ENCODE results near the gene TGFBR2. TPM values are rescaled to one million over a fixed set of nuclear protein-coding genes. Genes with fewer than 3 reads are reported as not detected.
"Not testable (repeated sequence)": the region's sequence is repeated elsewhere in the genome, so short reads cannot be mapped to it uniquely, and the experiment has no call there.

Gene TGFBR2
- total RNA-seq, 1 experiment from 2014 or later: 103 TPM

DNA sequence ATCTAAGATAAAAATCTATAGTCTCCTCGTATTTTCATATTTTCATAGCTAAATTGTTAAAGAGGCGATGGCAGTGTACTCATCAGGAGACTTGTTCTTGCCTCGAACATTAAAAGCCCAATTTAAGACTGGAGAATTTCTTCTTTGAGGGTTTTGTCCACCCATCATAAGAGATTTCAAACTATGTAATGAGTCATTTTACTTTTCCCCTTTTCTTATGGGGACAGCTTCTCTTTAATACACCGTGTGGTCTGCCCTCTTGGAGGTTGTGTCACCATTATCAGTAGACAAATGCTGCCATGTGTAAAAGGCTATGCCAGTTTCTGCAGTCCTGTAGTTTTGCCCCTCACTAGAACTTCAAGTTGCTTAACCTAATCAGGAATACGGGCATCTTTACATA lies 16.9 kb downstream of the TGFBR2 start:
- Mint-ChIP-seq H3K27ac (ENCODE audit: low read depth, unreplicated experiment) (peak overlapping the region; percentile 42), H3K27me3 (ENCODE audit: insufficient read depth, unreplicated experiment) (no peaks in the 10 kb centered on the region), H3K4me3 (ENCODE audit: unreplicated experiment) (no peak overlapping the region), H3K36me3 (ENCODE audit: insufficient read depth, unreplicated experiment) (peaks cover 72% of the 10 kb centered on the region), H3K9me3 (ENCODE audit: unreplicated experiment) (no peaks in the 10 kb centered on the region), H3K4me1 (ENCODE audit: insufficient read depth, unreplicated experiment) (peaks cover 42% of the 10 kb centered on the region)
- intact Hi-C loops (cut with micrococcal nuclease): no loop called here
- BruUV-seq (replicated peaks): no TSS peak
- TF ChIP-seq, protein P1, sequence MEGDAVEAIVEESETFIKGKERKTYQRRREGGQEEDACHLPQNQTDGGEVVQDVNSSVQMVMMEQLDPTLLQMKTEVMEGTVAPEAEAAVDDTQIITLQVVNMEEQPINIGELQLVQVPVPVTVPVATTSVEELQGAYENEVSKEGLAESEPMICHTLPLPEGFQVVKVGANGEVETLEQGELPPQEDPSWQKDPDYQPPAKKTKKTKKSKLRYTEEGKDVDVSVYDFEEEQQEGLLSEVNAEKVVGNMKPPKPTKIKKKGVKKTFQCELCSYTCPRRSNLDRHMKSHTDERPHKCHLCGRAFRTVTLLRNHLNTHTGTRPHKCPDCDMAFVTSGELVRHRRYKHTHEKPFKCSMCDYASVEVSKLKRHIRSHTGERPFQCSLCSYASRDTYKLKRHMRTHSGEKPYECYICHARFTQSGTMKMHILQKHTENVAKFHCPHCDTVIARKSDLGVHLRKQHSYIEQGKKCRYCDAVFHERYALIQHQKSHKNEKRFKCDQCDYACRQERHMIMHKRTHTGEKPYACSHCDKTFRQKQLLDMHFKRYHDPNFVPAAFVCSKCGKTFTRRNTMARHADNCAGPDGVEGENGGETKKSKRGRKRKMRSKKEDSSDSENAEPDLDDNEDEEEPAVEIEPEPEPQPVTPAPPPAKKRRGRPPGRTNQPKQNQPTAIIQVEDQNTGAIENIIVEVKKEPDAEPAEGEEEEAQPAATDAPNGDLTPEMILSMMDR (IDR thresholded peaks at IDR 0.05; ENCODE audit: unreplicated experiment): no peak
- DNase-seq (ENCODE audit: unreplicated experiment): no peak
- ChIA-PET CTCF (interaction anchor here (0.5 to 1.7 kb wide), 3 partner anchors 9 to 197 kb away, joined by 3 read pairs; no protein-coding TSS in a partner anchor), POLR2A (interaction anchor here (0.6 to 5.9 kb wide), 3 partner anchors 12 to 35 kb away, joined by 3 to 190 read pairs (median 3); partner anchors contain the start of gene TGFBR2)

DNA sequence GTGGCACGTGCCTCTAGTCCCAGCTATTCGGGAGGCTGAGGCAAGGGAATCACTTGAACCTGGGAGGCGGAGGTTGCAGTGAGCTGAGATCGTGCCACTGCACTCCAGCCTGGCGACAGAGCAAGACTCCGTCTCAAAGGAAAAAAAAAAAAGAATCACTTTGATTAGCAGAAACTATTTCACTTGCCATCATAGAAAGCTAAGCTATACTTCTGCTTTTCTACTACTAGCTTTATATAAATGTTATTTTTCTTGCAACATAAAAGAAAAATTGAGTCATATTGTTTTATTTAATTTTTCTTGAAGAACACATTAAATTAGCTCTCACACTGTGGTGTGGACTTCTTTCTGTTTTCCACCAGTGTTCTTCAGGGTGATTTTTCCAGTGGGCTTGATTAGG lies 18.1 kb downstream of the TGFBR2 start:
- CTCF ChIA-PET: interaction anchor here (0.6 to 1.4 kb wide), 5 partner anchors 9 to 105 kb away, joined by 3 read pairs; no protein-coding TSS in a partner anchor
- H3K9me3 Mint-ChIP-seq (ENCODE audit: unreplicated experiment); intact Hi-C loops (cut with micrococcal nuclease); DNase-seq (ENCODE audit: unreplicated experiment); H3K27me3 Mint-ChIP-seq (ENCODE audit: insufficient read depth, unreplicated experiment); H3K4me3 Mint-ChIP-seq (ENCODE audit: unreplicated experiment); BruUV-seq (replicated peaks): not testable (repeated sequence)
- H3K4me1 Mint-ChIP-seq (ENCODE audit: insufficient read depth, unreplicated experiment): peaks cover 47% of the 10 kb centered on the region
- POLR2A ChIA-PET: interaction anchor here (0.6 to 5.9 kb wide), 5 partner anchors 10 to 106 kb away, joined by 3 to 190 read pairs (median 5); partner anchors contain the start of gene TGFBR2
- H3K27ac Mint-ChIP-seq (ENCODE audit: low read depth, unreplicated experiment): peak overlapping the region; percentile 42
- H3K36me3 Mint-ChIP-seq (ENCODE audit: insufficient read depth, unreplicated experiment): peaks cover 72% of the 10 kb centered on the region

DNA sequence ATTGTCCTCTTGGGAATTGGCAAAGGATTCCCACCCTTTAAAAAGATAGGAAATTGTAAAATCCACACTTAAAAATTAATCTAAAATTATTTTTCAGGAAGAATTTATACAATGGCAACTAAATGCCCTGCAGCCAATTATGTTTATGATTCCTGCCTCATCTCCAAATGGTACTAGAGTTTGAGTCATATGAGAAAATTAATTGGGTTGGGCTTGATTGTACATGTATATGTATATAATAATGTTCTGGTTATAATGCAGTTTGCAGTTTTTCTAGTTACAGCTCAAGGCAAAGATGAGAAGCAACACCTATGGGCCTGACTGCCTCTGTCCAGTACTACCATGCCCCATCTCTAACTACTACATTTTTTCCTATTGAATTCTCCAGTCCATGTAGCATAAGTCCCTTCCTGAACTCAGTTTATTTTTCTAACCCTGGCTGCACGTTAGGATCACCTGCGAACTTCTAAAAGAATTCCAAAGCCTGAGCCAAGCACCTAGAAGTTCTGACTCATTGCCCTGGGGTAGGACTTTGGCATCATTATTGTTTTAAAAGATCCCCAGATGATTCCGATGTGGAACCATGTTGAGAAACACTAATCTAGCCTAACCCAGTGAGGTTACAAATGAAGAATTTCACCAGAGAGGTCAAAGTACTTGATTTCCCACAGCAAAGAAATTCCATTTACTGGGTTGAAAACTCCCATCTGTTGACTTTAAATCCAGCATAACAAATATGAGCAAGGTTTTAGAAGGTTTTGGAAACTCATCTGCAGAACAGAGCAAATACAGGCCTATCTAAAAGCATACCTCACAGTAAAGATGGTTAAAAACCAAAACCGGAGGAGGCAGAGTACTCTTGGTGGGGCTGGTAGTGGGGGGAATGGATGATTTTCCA lies 19.4 kb downstream of the TGFBR2 start:
- BruUV-seq (replicated peaks): no TSS peak
- ChIA-PET CTCF (interaction anchor here (1.4 kb wide), 1 partner anchor 10 kb away, joined by 3 read pairs; no protein-coding TSS in a partner anchor), POLR2A (interaction anchor here (0.6 to 5.9 kb wide), 10 partner anchors 8 to 419 kb away, joined by 3 to 190 read pairs (median 4); partner anchors contain the start of gene TGFBR2)
- no peak overlapping the region for H3K4me3 Mint-ChIP-seq (ENCODE audit: unreplicated experiment)
- H3K9me3 Mint-ChIP-seq (ENCODE audit: unreplicated experiment): no peaks in the 10 kb centered on the region
- peaks cover 45% of the 10 kb centered on the region for H3K4me1 Mint-ChIP-seq (ENCODE audit: insufficient read depth, unreplicated experiment)
- no peaks in the 10 kb centered on the region for H3K27me3 Mint-ChIP-seq (ENCODE audit: insufficient read depth, unreplicated experiment)
- intact Hi-C loops (cut with micrococcal nuclease): loop anchor here (2.0 kb wide), 1 partner anchor 17 kb away; no protein-coding TSS in a partner anchor
- TF ChIP-seq, protein P1 (IDR thresholded peaks at IDR 0.05; ENCODE audit: unreplicated experiment): no peak
- peak overlapping the region; percentile 88 for H3K27ac Mint-ChIP-seq (ENCODE audit: low read depth, unreplicated experiment)
- peak; percentile 98 for DNase-seq (ENCODE audit: unreplicated experiment)
- H3K36me3 Mint-ChIP-seq (ENCODE audit: insufficient read depth, unreplicated experiment): peaks cover 69% of the 10 kb centered on the region

DNA sequence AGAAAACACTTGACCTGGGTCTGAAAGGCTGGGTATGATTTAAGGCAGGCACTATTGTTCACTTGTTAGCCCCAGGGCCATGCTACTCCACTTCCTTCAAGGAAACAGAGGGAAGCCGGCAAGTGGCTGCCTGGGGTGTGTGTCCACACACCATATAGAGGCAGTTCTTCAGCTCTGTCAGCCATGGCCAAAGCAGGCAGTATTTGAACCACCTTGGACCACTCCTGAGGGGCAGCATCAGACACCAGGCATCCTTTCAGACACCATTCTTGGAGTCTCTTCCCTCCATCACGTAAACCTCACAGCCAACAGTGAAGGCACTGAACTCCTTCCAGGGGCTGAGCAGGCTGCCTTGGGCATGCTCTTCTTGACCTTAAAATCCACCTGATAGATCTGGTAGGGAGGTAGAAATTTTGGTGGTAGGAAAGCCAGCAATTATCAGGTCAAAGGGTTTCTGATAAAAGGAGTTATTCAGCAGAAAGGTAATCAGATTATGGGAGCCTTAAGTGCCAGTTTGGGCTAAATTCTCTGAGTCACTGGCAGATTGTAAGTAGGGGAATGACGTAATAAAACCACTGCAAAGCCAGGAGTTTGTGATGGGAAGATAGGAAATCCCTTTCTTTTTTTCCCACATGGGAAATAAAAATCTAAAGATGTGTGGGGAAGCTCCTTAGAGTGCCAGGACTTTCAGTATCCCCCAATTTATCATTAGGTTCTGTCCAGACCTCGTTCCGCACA lies 20.2 kb downstream of the TGFBR2 start:
- Mint-ChIP-seq H3K9me3 (ENCODE audit: unreplicated experiment) (no peaks in the 10 kb centered on the region), H3K36me3 (ENCODE audit: insufficient read depth, unreplicated experiment) (peaks cover 68% of the 10 kb centered on the region), H3K27ac (ENCODE audit: low read depth, unreplicated experiment) (peak overlapping the region; percentile 88), H3K4me3 (ENCODE audit: unreplicated experiment) (peak overlapping the region; percentile 38), H3K27me3 (ENCODE audit: insufficient read depth, unreplicated experiment) (no peaks in the 10 kb centered on the region), H3K4me1 (ENCODE audit: insufficient read depth, unreplicated experiment) (peaks cover 48% of the 10 kb centered on the region)
- POLR2A ChIA-PET: interaction anchor here (1.0 to 5.9 kb wide), 3 partner anchors 15 to 282 kb away, joined by 3 to 190 read pairs (median 4); partner anchors contain the start of gene TGFBR2
- CTCF ChIA-PET: interaction anchor here (0.6 kb wide), 2 partner anchors 15 to 427 kb away, joined by 3 read pairs; no protein-coding TSS in a partner anchor
- TF ChIP-seq, protein P1 (IDR thresholded peaks at IDR 0.05; ENCODE audit: unreplicated experiment): no peak
- BruUV-seq (replicated peaks): no TSS peak
- peak; percentile 69 for DNase-seq (ENCODE audit: unreplicated experiment)
- intact Hi-C loops (cut with micrococcal nuclease): loop anchor here (2.0 kb wide), 1 partner anchor 18 kb away; no protein-coding TSS in a partner anchor

All from MCF 10A (cell line).